ENCODE measurements around the gene CDC42BPA.

GRCh38 chr1:227263869-227264268 is 54.4 kb downstream of the CDC42BPA start:
- no peak for TF ChIP-seq CTCF (IDR thresholded peaks at IDR 0.05)
- no peak for TF ChIP-seq ZFX (IDR thresholded peaks at IDR 0.05; ENCODE audit: borderline replicate concordance)

Measured in 22Rv1 (cell line).